Kidney epithelial cell (primary cell): ENCODE results near the gene EFNA4. TPM values are rescaled to one million over a fixed set of nuclear protein-coding genes. Genes with fewer than 3 reads are reported as not detected.
A peak's percentile ranks its signal among the peaks of the same experiment; 100 is the strongest.

Experiments used
- DNase-seq: peaks from one replicate; pipeline ENCODE4 v3.0.0-alpha.2; 2010; ENCODE audit warnings: low read depth
- H3K27me3 ChIP-seq: 2 replicates; pipeline ENCODE4 v1.6.0; 2011; ENCODE audit warnings: low read length; ENCODE audit not compliant: control insufficient read depth, insufficient read depth
- H3K36me3 ChIP-seq: 2 replicates; pipeline ENCODE4 v1.5.1; 2011; ENCODE audit warnings: low read length; ENCODE audit not compliant: control insufficient read depth, insufficient read depth
- H3K4me3 ChIP-seq: 2 replicates; pipeline ENCODE4 v1.5.1; 2011; ENCODE audit warnings: low read depth, mild to moderate bottlenecking, control low read depth, low read length
- CTCF ChIP-seq: IDR thresholded peaks from 2 replicates; pipeline ENCODE4 v1.5.1; 2011; ENCODE audit warnings: mild to moderate bottlenecking, moderate library complexity, low read length, control low read depth, inconsistent platforms; ENCODE audit not compliant: insufficient read depth, poor library complexity, severe bottlenecking
- total RNA-seq: library from RNA; depleted of rRNA; stranded (reverse); fragments of >200 nt; gene quantifications from 2 replicates; pipeline ENCODE4 v1.2.3, GENCODE V29; 2015

Gene EFNA4
- total RNA-seq, 1 donor from 2014 or later, result 16.8 TPM

- DNase-seq, result no peak
- no peaks in the 10 kb centered on the region for H3K36me3 ChIP-seq
- TF ChIP-seq CTCF, result no peak
- peaks cover 49% of the 10 kb centered on the region for H3K27me3 ChIP-seq
- H3K4me3 ChIP-seq, result no peak overlapping the region
Observed at GRCh38 chr1:155077346-155077745, 13.8 kb downstream of the EFNA4 start.

DNA sequence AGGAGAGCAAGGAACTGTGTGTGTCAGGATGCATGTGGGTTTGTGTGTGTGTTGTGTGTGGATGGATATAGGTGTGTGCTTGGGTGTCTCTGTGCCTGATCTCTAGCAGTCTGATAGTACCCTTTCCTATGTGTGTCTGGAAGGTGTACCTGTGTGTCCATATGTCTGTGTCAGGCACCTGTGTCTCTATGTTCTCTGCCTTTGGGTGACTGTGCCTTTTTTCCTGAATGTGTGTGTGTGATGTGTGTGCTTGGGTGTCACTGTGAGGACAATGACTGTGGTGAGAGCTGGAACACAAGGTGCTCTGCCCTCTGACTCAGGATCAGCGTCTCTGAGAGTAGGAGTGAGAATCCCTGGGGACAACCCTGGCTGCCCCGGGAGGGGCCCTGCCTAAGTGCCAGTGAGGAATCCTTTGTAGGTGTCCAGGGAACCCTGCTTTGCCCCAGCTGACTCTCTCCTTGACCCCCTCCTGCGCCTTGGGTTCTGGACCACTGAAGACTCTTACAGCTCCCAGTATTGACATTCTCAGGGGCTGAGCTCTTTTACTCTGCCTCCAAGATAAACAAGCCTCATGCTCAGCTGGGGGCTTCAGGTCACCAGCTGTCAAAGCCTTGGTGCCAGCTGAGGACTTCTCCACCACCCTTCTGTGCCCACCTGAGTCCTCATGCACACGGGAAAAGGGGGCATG lies 14.4 kb downstream of the EFNA4 start:
- peaks cover 50% of the 10 kb centered on the region for H3K27me3 ChIP-seq
- no peak overlapping the region for H3K4me3 ChIP-seq
- DNase-seq, result no peak
- TF ChIP-seq CTCF, result no peak
- no peaks in the 10 kb centered on the region for H3K36me3 ChIP-seq

GRCh38 chr1:155078469-155079209 lies 15.1 kb downstream of the EFNA4 start, which contains the start of gene EFNA3:
Gene EFNA3, plus strand, starts transcription at chr1:155078837. Its CDS starts 105 bp downstream, at chr1:155078942.
- H3K27me3 ChIP-seq, result peaks cover 58% of the 10 kb centered on the region
- H3K4me3 ChIP-seq, result peak within 1 kb of the TSS; percentile 12
- no peaks in the 10 kb centered on the region for H3K36me3 ChIP-seq
- no peak for TF ChIP-seq CTCF
- no peak for DNase-seq

- no peak for DNase-seq
- TF ChIP-seq CTCF, result no peak
- Histone ChIP-seq H3K27me3 (peaks cover 62% of the 10 kb centered on the region), H3K36me3 (no peaks in the 10 kb centered on the region), H3K4me3 (peak overlapping the region; percentile 12)
Observed at GRCh38 chr1:155079210-155079486, 15.6 kb downstream of the EFNA4 start.

GRCh38 chr1:155079487-155080311 lies 16.2 kb downstream of the EFNA4 start:
- DNase-seq, result no peak
- no peak overlapping the region for H3K4me3 ChIP-seq
- no peak for TF ChIP-seq CTCF
- H3K27me3 ChIP-seq, result peaks cover 63% of the 10 kb centered on the region
- no peaks in the 10 kb centered on the region for H3K36me3 ChIP-seq
